ENCODE data around the gene RPP40. TPM values are rescaled to one million over a fixed set of nuclear protein-coding genes. Genes with fewer than 3 reads are reported as not detected.
A peak's percentile ranks its signal among the peaks of the same experiment; 100 is the strongest.
"Not testable (repeated sequence)": the region's sequence is repeated elsewhere in the genome, so short reads cannot be mapped to it uniquely, and the experiment has no call there.

RPP40 gene
- total and polyA plus RNA-seq, 2 of the 8 experiments (the other 6 are each of a cell fraction or from before 2014, with no cell fraction given) = 7.0 to 15.7 TPM

DNA sequence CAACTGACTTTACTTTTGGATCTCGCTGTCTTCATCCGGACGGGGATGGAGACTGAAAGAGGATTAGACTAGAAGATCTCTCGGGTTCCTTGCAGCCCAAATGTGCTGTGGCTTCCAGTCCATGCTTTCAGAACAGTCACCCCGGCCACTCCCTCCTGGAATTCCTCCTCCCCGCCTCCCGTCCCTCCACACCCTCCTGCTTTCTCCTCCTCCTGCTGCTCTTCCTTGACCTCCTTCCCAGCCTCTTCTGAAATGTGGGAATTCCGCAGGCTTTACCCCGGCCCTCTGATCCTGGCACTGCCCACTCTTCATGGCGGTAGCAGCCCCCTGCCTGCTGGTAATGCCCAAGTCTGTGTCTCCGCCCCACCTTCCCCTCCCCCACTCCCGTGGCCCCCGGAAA is 28.9 kb upstream of the RPP40 start:
- H3K23me2 ChIP-seq (ENCODE audit: low read depth, low read length); H3K9ac ChIP-seq (replicated peaks in 1 of 4; ENCODE audit: extremely low read depth in 1 of 4, low read depth in 3 of 4, low read length in 3 of 4); H3K14ac ChIP-seq (ENCODE audit: insufficient read length); H2BK15ac ChIP-seq (ENCODE audit: low read length); H4K5ac ChIP-seq (ENCODE audit: insufficient read length, low read depth, low read length); H2AFZ ChIP-seq (ENCODE audit: low read length); H3K4me1 ChIP-seq (replicated peaks in 1 of 4; ENCODE audit: control insufficient read depth in 3 of 4, insufficient read depth in 4 of 4, low read length in 3 of 4); H3K4ac ChIP-seq (replicated peaks; ENCODE audit: insufficient read length, low read depth, low read length); H3K4me3 ChIP-seq (ENCODE audit: extremely low read depth in 1 of 4, insufficient read depth in 2 of 4, low read depth in 3 of 4, low read length in 4 of 4); H2BK5ac ChIP-seq (ENCODE audit: low read depth, low read length); H4K91ac ChIP-seq (replicated peaks; ENCODE audit: insufficient read length, low read length); H3K56ac ChIP-seq (replicated peaks; ENCODE audit: insufficient read length, low read depth, low read length); H2BK20ac ChIP-seq (ENCODE audit: low read length); H4K8ac ChIP-seq (ENCODE audit: extremely low read depth, insufficient read depth, low read length); H3K27me3 ChIP-seq (replicated peaks in 1 of 4; ENCODE audit: control insufficient read depth in 3 of 4, extremely low read depth in 1 of 4, insufficient read depth in 3 of 4, low read length in 3 of 4); FAIRE-seq; H3K36me3 ChIP-seq (ENCODE audit: control insufficient read depth in 2 of 4, insufficient read depth in 4 of 4, low read length in 3 of 4); H3K79me1 ChIP-seq (ENCODE audit: low read depth, low read length); H4K20me1 ChIP-seq (replicated peaks in 1 of 2; ENCODE audit: control insufficient read depth in 1 of 2, insufficient read depth in 2 of 2, low read length in 2 of 2); H2BK12ac ChIP-seq (ENCODE audit: low read depth, low read length); H3K27ac ChIP-seq (ENCODE audit: low read depth, low read length); POLR2A ChIA-PET (ENCODE audit: partially characterized antibody); H2BK120ac ChIP-seq (replicated peaks; ENCODE audit: low read depth, low read length); DNase-seq (ENCODE audit: low read depth in 1 of 2, low spot score in 2 of 2); H3K9me3 ChIP-seq (ENCODE audit: insufficient read depth in 2 of 2, low read depth in 1 of 2, low read length in 1 of 2); H3K79me2 ChIP-seq (ENCODE audit: control insufficient read depth in 1 of 2, insufficient read depth in 2 of 2, low read length in 2 of 2); H3K18ac ChIP-seq (ENCODE audit: extremely low read depth, low read length); H3K23ac ChIP-seq (ENCODE audit: insufficient read length); H2AK5ac ChIP-seq (ENCODE audit: low read depth, low read length): not testable (repeated sequence)
- TF ChIP-seq TEAD4 (IDR thresholded peaks at IDR 0.05; ENCODE audit: low read depth, low read length) = peak; percentile 57; the same call in 1 of the 2 replicates
- CTCF ChIA-PET (ENCODE audit: partially characterized antibody) = interaction anchor here (0.8 kb wide), 1 partner anchor 93 kb away, joined by 3 read pairs; no protein-coding TSS in a partner anchor
- H3K4me2 ChIP-seq (ENCODE audit: insufficient read depth in 1 of 2, low read depth in 2 of 2, low read length in 2 of 2) = peak overlapping the region in 1 of 2 experiments; percentile 29; a peak in 2 of 4 replicates
- WGBS, 2 experiments (ENCODE audit: extremely low coverage in 1 of 2, insufficient coverage in 1 of 2, insufficient read length in 1 of 2, insufficient replicate concordance in 2 of 2, low coverage in 1 of 2, low lambda C conversion rate in 2 of 2, missing lambda C conversion rate in 1 of 2) = 66% methylated on average over 4 of the region's 13 CpGs; no CpG with 5 or more reads in 1 of the 2 experiments
